Measurements from ENCODE around the gene STARD10. TPM values are rescaled to one million over a fixed set of nuclear protein-coding genes. Genes with fewer than 3 reads are reported as not detected.

Gene STARD10, protein sequence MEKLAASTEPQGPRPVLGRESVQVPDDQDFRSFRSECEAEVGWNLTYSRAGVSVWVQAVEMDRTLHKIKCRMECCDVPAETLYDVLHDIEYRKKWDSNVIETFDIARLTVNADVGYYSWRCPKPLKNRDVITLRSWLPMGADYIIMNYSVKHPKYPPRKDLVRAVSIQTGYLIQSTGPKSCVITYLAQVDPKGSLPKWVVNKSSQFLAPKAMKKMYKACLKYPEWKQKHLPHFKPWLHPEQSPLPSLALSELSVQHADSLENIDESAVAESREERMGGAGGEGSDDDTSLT
- total RNA-seq = 10 to 100 TPM; 26.6 to 75.4 (median 58.1) TPM

GRCh38 chr11:72793425-72794367, at the start of gene STARD10:
STARD10 (minus strand) TSS chr11:72794047; CDS start chr11:72781181, 12,866 bp downstream.
- whole genome bisulfite sequencing = 3% methylated on average over 22 of the region's 55 CpGs
- no peaks in the 10 kb centered on the region for H3K9me3 ChIP-seq

GRCh38 chr11:72842653-72843330, 48.9 kb upstream of the STARD10 start:
- no peak for DNase-seq (ENCODE audit: extremely low spot score)
- no peak overlapping the region for H3K27ac ChIP-seq (replicated peaks in 1 of 4)
- H3K4me3 ChIP-seq = no peak overlapping the region
- peaks cover 20 to 81% (median 47%) of the 10 kb centered on the region in 4 donors for H3K36me3 ChIP-seq
- no peaks in the 10 kb centered on the region for H3K27me3 ChIP-seq
- TF ChIP-seq EP300 (IDR thresholded peaks at IDR 0.05) (no peak), POLR2AphosphoS5 (IDR thresholded peaks at IDR 0.05) (no peak), POLR2A (IDR thresholded peaks at IDR 0.05; ENCODE audit: low read depth) (no peak), CTCF (IDR thresholded peaks at IDR 0.05) (no peak)
- H3K9me3 ChIP-seq = no peaks in the 10 kb centered on the region
- WGBS = 88% methylated on average over 14 of the region's 14 CpGs
- peaks cover 0 to 24% (median 2%) of the 10 kb centered on the region in 4 donors for H3K4me1 ChIP-seq
- intact Hi-C loops (cut with DNase I) = no loop called here

More at GRCh38 chr11:72793425-72794367, at the start of gene STARD10:
- Histone ChIP-seq H3K4me3 (peak within 1 kb of the TSS; percentile 66 to 75 (median 68)), H3K27ac (replicated peaks in 1 of 4) (peak within 1 kb of the TSS; percentile 87 to 95 (median 92)), H3K27me3 (no peaks in the 10 kb centered on the region), H3K4me1 (peaks cover 30 to 33% (median 31%) of the 10 kb centered on the region in 4 donors), H3K36me3 (no peaks in the 10 kb centered on the region)
- TF ChIP-seq POLR2AphosphoS5 (IDR thresholded peaks at IDR 0.05) (peak; percentile 80 to 86), EP300 (IDR thresholded peaks at IDR 0.05) (no peak), POLR2A (IDR thresholded peaks at IDR 0.05; ENCODE audit: low read depth) (no peak), CTCF (IDR thresholded peaks at IDR 0.05) (peak; percentile 94 to 100 (median 99))
- DNase-seq (ENCODE audit: extremely low spot score) = peak; percentile 99
- intact Hi-C loops (cut with DNase I) = loop anchor here (1.0 kb wide), 1 partner anchor 68 kb away; no protein-coding TSS in a partner anchor

GRCh38 chr11:72842126-72842525, 48.3 kb upstream of the STARD10 start:
- 89% methylated on average over 5 of the region's 5 CpGs for WGBS
- intact Hi-C loops (cut with DNase I) = no loop called here
- Histone ChIP-seq H3K27ac (replicated peaks in 1 of 4) (no peak overlapping the region), H3K4me3 (no peak overlapping the region), H3K4me1 (peaks cover 0 to 24% (median 2%) of the 10 kb centered on the region in 4 donors), H3K9me3 (no peaks in the 10 kb centered on the region), H3K36me3 (peaks cover 25 to 86% (median 53%) of the 10 kb centered on the region in 4 donors), H3K27me3 (no peaks in the 10 kb centered on the region)
- TF ChIP-seq EP300 (IDR thresholded peaks at IDR 0.05) (no peak), POLR2A (IDR thresholded peaks at IDR 0.05; ENCODE audit: low read depth) (no peak), POLR2AphosphoS5 (IDR thresholded peaks at IDR 0.05) (no peak), CTCF (IDR thresholded peaks at IDR 0.05) (no peak)
- no peak for DNase-seq (ENCODE audit: extremely low spot score)

DNA sequence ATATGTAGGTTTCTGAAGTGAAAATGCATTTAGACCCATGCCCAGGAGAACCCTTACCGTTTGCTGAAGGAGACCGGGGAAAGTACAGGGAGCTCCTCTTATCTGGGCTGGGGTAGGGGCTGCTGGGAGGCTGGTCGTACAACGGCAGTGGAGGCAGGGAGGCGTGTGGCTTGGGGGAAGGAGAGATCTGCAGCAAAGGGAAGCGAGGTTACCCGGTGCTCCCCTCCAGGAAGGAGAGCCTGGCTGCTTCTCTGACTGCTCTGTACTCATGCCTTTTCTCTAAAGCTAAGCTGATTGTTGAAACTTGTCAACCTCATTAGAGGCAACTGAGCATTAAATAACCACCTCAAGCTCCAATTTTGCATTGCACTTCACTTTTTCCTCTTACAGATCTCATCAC, 47.5 kb upstream of the STARD10 start:
- Histone ChIP-seq H3K27ac (replicated peaks in 1 of 4) (no peak overlapping the region), H3K36me3 (peaks cover 25 to 84% (median 54%) of the 10 kb centered on the region in 4 donors), H3K27me3 (no peaks in the 10 kb centered on the region), H3K4me1 (peaks cover 0 to 31% (median 5%) of the 10 kb centered on the region in 4 donors), H3K9me3 (no peaks in the 10 kb centered on the region), H3K4me3 (no peak overlapping the region)
- no peak for DNase-seq (ENCODE audit: extremely low spot score)
- 89% methylated on average over 7 of the region's 7 CpGs for WGBS
- TF ChIP-seq POLR2AphosphoS5 (IDR thresholded peaks at IDR 0.05) (no peak), CTCF (IDR thresholded peaks at IDR 0.05) (no peak), EP300 (IDR thresholded peaks at IDR 0.05) (no peak), POLR2A (IDR thresholded peaks at IDR 0.05; ENCODE audit: low read depth) (no peak)
- intact Hi-C loops (cut with DNase I) = no loop called here
